Islet of Langerhans (tissue), 1 donor: ENCODE data around the gene TLR9.
A peak's percentile ranks its signal among the peaks of the same experiment; 100 is the strongest.

ENCODE experiments used
- FAIRE-seq: peaks from one replicate; lab custom pipeline; 2011; peaks lifted over from hg19 to GRCh38; lab: Jason Lieb, UNC

The TLR9 gene

GRCh38 chr3:52247409-52248164 lies 22.1 kb upstream of the TLR9 start:
- no peak for FAIRE-seq

GRCh38 chr3:52246728-52247408 lies 21.4 kb upstream of the TLR9 start:
- FAIRE-seq: no peak

- FAIRE-seq: no peak
Observed at GRCh38 chr3:52246264-52246620, 20.8 kb upstream of the TLR9 start.

GRCh38 chr3:52245322-52246263 lies 20.1 kb upstream of the TLR9 start, which contains the start of gene PPM1M:
TSS of gene PPM1M (plus strand) at chr3:52245759. CDS start at chr3:52245825, 66 bp downstream.
- FAIRE-seq: no peak

GRCh38 chr3:52243791-52244628 lies 18.6 kb upstream of the TLR9 start:
- no peak for FAIRE-seq

GRCh38 chr3:52242039-52242438 lies 16.6 kb upstream of the TLR9 start:
- no peak for FAIRE-seq

GRCh38 chr3:52240886-52241370 lies 15.5 kb upstream of the TLR9 start:
- FAIRE-seq: no peak

GRCh38 chr3:52240059-52240885 lies 14.8 kb upstream of the TLR9 start:
- peak; percentile 36 for FAIRE-seq

- no peak for FAIRE-seq
Observed at GRCh38 chr3:52238761-52239701, 13.6 kb upstream of the TLR9 start, which contains the start of gene TWF2. TSS of gene TWF2 (minus strand) at chr3:52239158. CDS start at chr3:52239016, 142 bp downstream.

GRCh38 chr3:52238193-52238760 lies 12.8 kb upstream of the TLR9 start:
- FAIRE-seq: no peak

- no peak for FAIRE-seq
Observed at GRCh38 chr3:52237657-52238172, 12.3 kb upstream of the TLR9 start.

GRCh38 chr3:52237006-52237656 lies 11.7 kb upstream of the TLR9 start:
- FAIRE-seq: no peak

- no peak for FAIRE-seq
Observed at GRCh38 chr3:52236424-52236886, 11.0 kb upstream of the TLR9 start.

- FAIRE-seq: no peak
Observed at GRCh38 chr3:52234516-52235447, 9.3 kb upstream of the TLR9 start.

- no peak for FAIRE-seq
Observed at GRCh38 chr3:52233968-52234367, 8.5 kb upstream of the TLR9 start.

GRCh38 chr3:52233108-52233591 lies 7.7 kb upstream of the TLR9 start:
- FAIRE-seq: no peak
